C4-2B (cell line): Measurements from ENCODE around the gene KRT14.
"Not testable (repeated sequence)": the region's sequence is repeated elsewhere in the genome, so short reads cannot be mapped to it uniquely, and the experiment has no call there.

Experiments used
- H3K27ac ChIP-seq: fragments of 450-650 bp; 2 replicates; pipeline ENCODE4 v1.5.1; 2017
- CTCF ChIP-seq: fragments of 450-650 bp; conservative IDR thresholded peaks from 2 replicates; pipeline ENCODE4 v1.5.1; 2017; ENCODE audit warnings: mild to moderate bottlenecking
- ZFX ChIP-seq: fragments of 450-650 bp; IDR thresholded peaks from 2 replicates; pipeline ENCODE4 v1.6.1; 2017

The KRT14 gene

GRCh38 chr17:41583137-41584127 is 3.3 kb downstream of the KRT14 start:
- no peak overlapping the region for H3K27ac ChIP-seq
- peak; percentile 74 for TF ChIP-seq CTCF
- TF ChIP-seq ZFX: no peak

- not testable (repeated sequence) for H3K27ac ChIP-seq
Observed at GRCh38 chr17:41582061-41582968, 4.4 kb downstream of the KRT14 start.

- TF ChIP-seq CTCF: no peak
- no peak for TF ChIP-seq ZFX
- H3K27ac ChIP-seq: no peak overlapping the region
Observed at GRCh38 chr17:41581366-41582060, 5.2 kb downstream of the KRT14 start.

- no peak overlapping the region for H3K27ac ChIP-seq
- TF ChIP-seq ZFX (no peak), CTCF (no peak)
Observed at GRCh38 chr17:41580687-41581365, 5.9 kb downstream of the KRT14 start.

- no peak overlapping the region for H3K27ac ChIP-seq
- TF ChIP-seq CTCF (no peak), ZFX (no peak)
Observed at GRCh38 chr17:41580244-41580575, 6.5 kb downstream of the KRT14 start.

GRCh38 chr17:41579484-41580243 is 7.0 kb downstream of the KRT14 start:
- TF ChIP-seq CTCF (peak; percentile 95), ZFX (no peak)
- no peak overlapping the region for H3K27ac ChIP-seq
